ENCODE measurements around the gene TMEM158.

The TMEM158 gene

GRCh38 chr3:45227946-45228345, 1.9 kb upstream of the TMEM158 start:
- no peak for FAIRE-seq

- no peak for FAIRE-seq
Observed at GRCh38 chr3:45227071-45227820, 1.2 kb upstream of the TMEM158 start.

- FAIRE-seq: no peak
Observed at GRCh38 chr3:45225465-45226205, 452 bp downstream of the TMEM158 start.

DNA sequence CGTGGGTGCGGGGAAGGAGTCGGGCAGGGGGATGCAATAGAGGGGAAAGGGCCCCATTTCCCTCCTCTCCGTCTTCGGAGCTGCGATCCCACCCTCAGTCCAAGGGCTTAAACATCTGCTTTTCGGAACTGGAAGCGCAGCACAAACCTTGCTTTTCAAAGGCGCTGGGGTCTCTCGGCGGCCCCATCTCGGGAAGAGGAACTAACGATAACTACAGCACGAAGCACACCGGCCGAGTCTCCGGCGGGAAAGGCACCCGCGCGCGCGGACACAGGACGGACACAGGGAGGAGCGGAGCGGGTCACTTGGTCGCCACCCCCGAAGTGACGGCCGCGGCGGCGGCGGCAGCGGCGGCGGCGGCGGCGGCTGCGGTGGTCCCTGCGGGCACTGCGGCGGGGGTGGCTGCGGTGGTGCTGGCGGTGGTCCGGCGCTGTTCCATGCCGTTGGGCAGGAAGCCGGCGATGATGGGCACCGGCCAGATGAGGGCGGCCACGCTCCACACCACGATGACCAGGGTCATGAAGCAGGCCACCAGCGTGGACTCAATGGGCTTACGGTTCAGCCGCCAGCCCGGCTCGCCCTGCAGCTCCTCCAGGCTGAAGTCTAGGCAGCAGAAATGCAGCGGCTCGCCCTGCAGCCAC, 1.1 kb downstream of the TMEM158 start:
- no peak for FAIRE-seq

GRCh38 chr3:45223889-45224727, 2.0 kb downstream of the TMEM158 start:
- no peak for FAIRE-seq

- FAIRE-seq: no peak
Observed at GRCh38 chr3:45219694-45220093, 6.4 kb downstream of the TMEM158 start.

DNA sequence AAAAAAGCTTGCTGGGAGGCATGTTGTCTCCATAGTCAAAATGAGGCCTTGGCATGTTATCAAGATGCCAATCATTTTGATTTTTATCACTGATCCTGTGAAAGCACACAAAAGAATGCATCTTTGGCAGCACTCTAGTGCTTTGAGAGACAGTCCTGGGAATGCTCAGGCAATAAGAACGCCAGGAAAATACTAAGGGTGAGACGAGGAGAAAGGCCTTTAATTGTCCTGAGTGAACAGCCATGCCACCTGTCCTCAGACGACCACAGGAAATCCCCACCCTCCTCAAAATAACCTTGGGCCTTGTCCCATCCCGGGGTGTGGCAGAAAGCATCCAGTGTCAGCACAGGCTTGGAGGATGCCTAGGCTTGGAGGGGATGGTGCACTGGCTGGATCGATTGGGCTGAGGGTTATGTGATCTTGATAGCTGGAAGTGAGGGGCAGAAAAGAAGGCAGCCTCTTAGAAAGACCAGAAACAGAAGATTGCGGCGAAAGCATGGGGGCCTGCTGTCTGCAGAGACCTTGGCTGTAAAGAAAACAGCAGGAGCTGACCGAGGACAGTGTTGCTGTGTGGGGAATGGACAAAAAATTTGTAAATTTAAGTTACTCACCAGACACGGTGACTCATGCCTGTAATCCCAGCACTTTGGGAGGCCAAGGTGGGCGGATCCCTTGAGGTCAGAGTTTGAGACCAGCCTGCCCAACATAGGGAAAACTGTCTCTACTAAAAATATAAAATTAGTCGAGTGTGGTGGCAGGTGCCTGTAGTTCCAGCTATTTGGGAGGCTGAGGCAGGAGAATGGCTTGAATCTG, 7.3 kb downstream of the TMEM158 start:
- FAIRE-seq: no peak

GRCh38 chr3:45216021-45216609, 10.0 kb downstream of the TMEM158 start:
- FAIRE-seq: no peak

- no peak for FAIRE-seq
Observed at GRCh38 chr3:45215466-45215865, 10.6 kb downstream of the TMEM158 start.

- FAIRE-seq: no peak
Observed at GRCh38 chr3:45214061-45214680, 11.9 kb downstream of the TMEM158 start.

DNA sequence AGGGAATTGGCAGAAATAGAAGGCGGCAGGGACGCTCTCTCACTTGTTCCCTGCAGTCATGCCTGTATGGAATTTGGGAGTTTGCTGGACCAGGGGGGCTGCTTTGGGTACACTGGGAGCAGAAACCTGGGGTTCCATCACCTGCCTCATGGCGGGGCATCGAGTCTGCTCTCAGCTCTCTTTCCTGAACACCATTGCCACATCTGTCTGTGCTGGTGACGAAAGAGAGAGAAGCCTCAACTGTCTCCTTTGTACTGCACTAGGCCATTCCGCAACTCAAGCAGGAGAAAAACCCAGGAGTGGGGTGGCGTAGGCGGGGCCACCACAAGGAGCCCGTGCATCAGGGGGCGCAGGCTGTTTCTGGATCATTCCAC, 14.0 kb downstream of the TMEM158 start:
- FAIRE-seq: no peak

- no peak for FAIRE-seq
Observed at GRCh38 chr3:45211466-45212094, 14.5 kb downstream of the TMEM158 start.

DNA sequence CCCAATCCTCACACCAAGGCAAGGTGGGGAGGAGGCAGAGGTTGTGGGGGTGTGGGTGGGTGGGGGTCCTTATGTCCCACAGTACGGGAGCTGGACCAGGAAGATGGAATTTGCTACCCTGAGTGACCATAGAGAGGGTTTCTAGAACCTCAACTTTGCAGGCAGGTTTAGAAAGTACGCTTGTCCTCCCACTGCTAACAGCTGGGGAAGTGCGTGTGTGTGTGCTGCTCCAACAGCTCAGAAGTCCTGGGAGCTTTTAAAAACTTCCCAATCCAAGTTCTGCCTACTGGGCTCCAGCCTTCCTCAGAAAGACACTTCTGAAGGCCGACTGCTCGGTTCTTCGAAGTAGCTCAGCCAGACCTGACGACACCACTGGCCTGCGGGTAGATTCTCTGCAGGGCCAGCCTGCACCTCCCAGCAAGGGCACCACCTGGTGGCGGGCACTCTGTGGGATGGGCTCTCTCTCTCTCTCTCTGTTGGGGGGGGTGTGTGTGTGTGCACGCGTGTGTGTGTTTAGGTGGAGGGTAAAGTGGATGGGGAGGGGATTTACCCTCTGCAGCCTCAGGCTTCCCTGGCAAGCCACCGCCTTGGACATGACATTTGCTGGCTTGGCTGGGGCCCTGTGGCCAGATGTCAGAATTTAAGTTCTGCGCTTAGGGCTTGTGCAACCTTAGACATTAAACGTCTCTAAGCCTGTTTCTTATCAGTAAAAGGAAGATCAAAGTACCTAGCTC, 15.6 kb downstream of the TMEM158 start:
- FAIRE-seq: no peak

DNA sequence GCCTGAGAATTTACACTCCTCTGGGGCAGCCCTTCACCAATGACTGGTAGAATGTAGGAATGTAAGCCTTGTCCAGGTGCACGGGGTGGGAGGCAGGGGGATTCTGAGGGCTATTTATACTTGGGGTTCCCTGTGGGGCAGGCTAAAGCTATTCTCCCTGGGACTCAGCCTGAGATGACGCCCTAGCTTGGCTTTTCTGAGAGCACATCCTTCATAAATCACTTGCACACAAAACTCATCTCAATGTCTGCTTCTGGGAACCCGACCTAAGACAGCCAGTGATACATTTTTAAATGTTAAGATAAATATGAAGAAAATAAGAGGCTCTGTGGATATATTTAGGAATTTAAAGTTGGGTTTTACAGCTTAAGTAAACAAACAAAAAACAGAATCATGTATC, 16.6 kb downstream of the TMEM158 start:
- FAIRE-seq: no peak

DNA sequence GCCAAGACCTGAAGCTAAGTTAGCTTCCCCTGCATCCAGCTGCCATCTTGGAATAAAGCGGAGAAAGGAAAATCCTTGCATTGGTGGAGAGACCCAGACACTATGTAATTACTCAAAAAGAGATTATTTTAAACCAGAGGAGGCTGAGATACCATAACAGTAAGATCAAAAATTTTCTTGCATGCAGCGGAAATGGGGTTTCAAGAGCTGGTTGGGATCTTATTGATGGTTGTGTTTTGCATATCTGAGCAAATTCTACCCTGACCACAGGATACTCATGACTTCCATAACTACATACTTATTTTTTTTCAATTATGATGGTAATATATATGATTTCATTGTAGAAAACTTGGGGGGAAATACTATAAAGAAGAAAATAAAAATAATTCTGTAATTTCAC, 17.5 kb downstream of the TMEM158 start:
- FAIRE-seq: no peak

DNA sequence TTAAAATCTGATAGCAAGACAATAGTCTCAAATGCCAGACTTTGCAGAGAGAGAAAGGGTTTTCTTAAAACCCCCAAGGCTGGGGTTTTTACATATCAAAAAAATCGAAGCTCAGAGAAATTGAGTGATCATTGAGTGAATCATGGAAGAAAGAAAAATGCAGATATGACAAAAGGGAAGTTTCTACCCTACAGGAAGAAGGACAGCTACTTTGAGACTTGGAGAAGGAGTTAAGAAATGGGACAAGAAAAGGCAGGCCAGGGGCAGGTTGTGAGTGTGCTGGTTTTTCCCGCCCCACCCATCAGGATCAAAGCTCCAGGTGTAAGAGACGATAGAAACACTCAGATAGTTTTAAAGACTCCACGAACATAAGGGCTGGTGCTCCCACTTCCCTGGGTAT, 18.6 kb downstream of the TMEM158 start:
- FAIRE-seq: no peak

- FAIRE-seq: no peak
Observed at GRCh38 chr3:45205126-45205525, 21.0 kb downstream of the TMEM158 start.

DNA sequence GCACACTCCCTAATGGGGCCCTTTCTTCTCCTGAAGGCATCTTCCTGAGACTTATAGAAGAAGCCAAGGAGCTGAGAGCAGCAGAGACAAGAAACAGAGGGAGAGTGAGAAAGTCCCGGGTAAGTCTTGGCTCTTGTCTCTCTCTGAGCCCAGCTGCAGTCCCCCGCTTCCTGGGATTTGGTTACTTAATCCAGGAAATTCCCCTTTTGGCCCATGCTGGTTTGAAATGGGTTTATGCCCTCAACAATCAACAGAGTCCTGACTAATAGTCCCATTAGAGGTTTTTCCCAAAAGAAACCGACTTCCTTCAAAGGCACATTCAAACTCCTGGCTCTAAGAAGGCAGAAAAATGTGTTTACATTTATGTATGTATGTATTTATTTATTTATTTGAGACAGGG, 22.0 kb downstream of the TMEM158 start:
- no peak for FAIRE-seq

GRCh38 chr3:45199837-45200648, 26.0 kb downstream of the TMEM158 start:
- no peak for FAIRE-seq

Measured in TTC549 (cell line).